K562 (cell line): ENCODE results near the gene RAB25. TPM values are rescaled to one million over a fixed set of nuclear protein-coding genes. Genes with fewer than 3 reads are reported as not detected.

Source experiments
- ATAC-seq: fragments of 200-7000 bp; cut with Tn5 transposase; 3 replicates; pipeline ENCODE4 v1.9.1; 2020; ENCODE audit warnings: moderate library complexity
- BruUV-seq: library from RNA; stranded (reverse); fragments of 400-500 nt; replicated peaks from 2 replicates; lab custom pipeline; 2021; lab: Mats Ljungman, UMichigan
- CTCF ChIA-PET: fragments of 300-600 bp; formaldehyde crosslinking; extraction: SDS; loops from one replicate; lab custom pipeline; 2021; ENCODE audit warnings: low intra/inter-chr PET ratio; lab: Yijun Ruan, JAX
- POLR2A ChIA-PET: fragments of 300-600, 350-650 bp; sonication (Branson Sonifier 250); formaldehyde crosslinking; extraction: SDS; loops from one replicate; lab custom pipeline; 2021; ENCODE audit warnings: antibody characterized with exemption, inconsistent platforms; lab: Yijun Ruan, JAX
- DNase-seq, 4 experiments: peaks; one replicate each; pipeline versions ENCODE4 v3.0.0 to v3.0.0-alpha.2; 2011 to 2018; ENCODE audit warnings: low spot score in 3 of 4, mixed read lengths in 3 of 4; ENCODE audit errors: extremely low read depth in 1 of 4
- FAIRE-seq: peaks from 2 replicates; lab custom pipeline; 2011; peaks lifted over from hg19 to GRCh38; lab: Jason Lieb, UNC
- H2AFZ ChIP-seq: 2 replicates; pipeline ENCODE4 v1.6.0; 2011; ENCODE audit warnings: low read depth, low read length, control low read depth, inconsistent platforms
- H3K27ac ChIP-seq: fragments of 200-600 bp; 3 replicates; pipeline ENCODE4 v1.8.0; 2011; ENCODE audit warnings: low read depth, mild to moderate bottlenecking, control low read depth, inconsistent platforms, low read length, moderate library complexity, mixed read lengths; ENCODE audit errors: extremely low read depth
- H3K27me3 ChIP-seq, 2 experiments: fragments of 300-600 bp in 1 of 2; 2 replicates in 1 of 2; 3 replicates in 1 of 2; pipeline versions ENCODE4 v1.6.0 to v1.8.0; 2011; ENCODE audit warnings: inconsistent platforms in 2 of 2, low read length in 2 of 2, mild to moderate bottlenecking in 1 of 2, mixed read lengths in 1 of 2, moderate library complexity in 1 of 2; ENCODE audit not compliant: control insufficient read depth in 2 of 2, insufficient read depth in 2 of 2
- H3K36me3 ChIP-seq: fragments of 300-600 bp; 3 replicates; pipeline ENCODE4 v1.8.0; 2011; ENCODE audit warnings: mild to moderate bottlenecking, low read length, inconsistent platforms; ENCODE audit not compliant: control insufficient read depth, insufficient read depth
- H3K4me1 ChIP-seq, 2 experiments: fragments of 200-600 bp in 1 of 2; replicated peaks in 1 of 2; 2 replicates in 1 of 2; 3 replicates in 1 of 2; pipeline versions ENCODE4 v1.5.1 to v1.8.0; 2011; ENCODE audit warnings: inconsistent platforms in 2 of 2, low read length in 2 of 2, mild to moderate bottlenecking in 1 of 2, mixed read lengths in 1 of 2, moderate library complexity in 1 of 2; ENCODE audit not compliant: control insufficient read depth in 2 of 2, insufficient read depth in 2 of 2
- H3K4me2 ChIP-seq: 2 replicates; pipeline ENCODE4 v1.6.1; 2011; ENCODE audit warnings: low read length, control low read depth, inconsistent platforms, mixed read lengths; ENCODE audit not compliant: insufficient read depth
- H3K4me3 ChIP-seq: fragments of 200-600 bp; sonication (generic), shearing (Covaris generic); 2 replicates; pipeline ENCODE4 v1.5.1; 2016; ENCODE audit warnings: control low read depth, inconsistent platforms
- H3K79me2 ChIP-seq: fragments of 200-600 bp; 3 replicates; pipeline ENCODE4 v1.8.0; 2011; ENCODE audit warnings: low read length, inconsistent platforms; ENCODE audit not compliant: control insufficient read depth, insufficient read depth
- H3K9ac ChIP-seq, 2 experiments: 2 replicates each; pipeline versions ENCODE4 v1.6.0 to v1.6.1; 2011; ENCODE audit warnings: low read depth in 2 of 2, low read length in 2 of 2, control low read depth in 1 of 2, inconsistent platforms in 1 of 2, mild to moderate bottlenecking in 1 of 2, mixed read lengths in 1 of 2; ENCODE audit not compliant: insufficient read depth in 1 of 2
- H3K9me1 ChIP-seq: one replicate; pipeline ENCODE4 v1.6.0; 2011; ENCODE audit warnings: inconsistent platforms, mild to moderate bottlenecking, low read length, moderate library complexity; ENCODE audit not compliant: control insufficient read depth, insufficient read depth
- H3K9me3 ChIP-seq: replicated peaks from 2 replicates; pipeline ENCODE4 v1.5.1; 2011; ENCODE audit warnings: low read depth, low read length, inconsistent platforms; ENCODE audit not compliant: control insufficient read depth, insufficient read depth
- H4K20me1 ChIP-seq: replicated peaks from 2 replicates; pipeline ENCODE4 v1.6.1; 2011; ENCODE audit warnings: low read length, inconsistent platforms, mixed read lengths; ENCODE audit not compliant: control insufficient read depth, insufficient read depth
- CBFA2T3 ChIP-seq: fragments of 450-650 bp; IDR thresholded peaks from 2 replicates; pipeline ENCODE4 v1.6.1; 2017
- CREM ChIP-seq: IDR thresholded peaks from 2 replicates; pipeline ENCODE4 v1.6.1; 2014; ENCODE audit warnings: antibody characterized with exemption, low read depth
- NR3C1 ChIP-seq: sonication (generic); formaldehyde crosslinking; IDR thresholded peaks from 2 replicates; pipeline ENCODE4 v1.8.1; 2022; ENCODE audit warnings: missing genetic modification reagents
- POLR2B ChIP-seq: fragments of 450-650 bp; IDR thresholded peaks from 2 replicates; pipeline ENCODE4 v1.6.1; 2018; ENCODE audit warnings: low read depth; ENCODE audit not compliant: partially characterized antibody
- RBFOX2 ChIP-seq: fragments of 200-400 bp; formaldehyde crosslinking; IDR thresholded peaks from 2 replicates; pipeline ENCODE4 v1.6.1; 2017; ENCODE audit warnings: low read depth, mild to moderate bottlenecking, low read length, moderate library complexity
- SIN3A ChIP-seq, 2 experiments: fragments of 150-350 bp in 1 of 2; IDR thresholded peaks; 2 replicates each; pipeline ENCODE4 v1.6.1; 2011 to 2016; ENCODE audit warnings: borderline replicate concordance in 2 of 2, low read depth in 2 of 2, low read length in 2 of 2, mild to moderate bottlenecking in 2 of 2, moderate library complexity in 2 of 2; ENCODE audit not compliant: control insufficient read depth in 1 of 2
- TFAP4 ChIP-seq: sonication (generic); formaldehyde crosslinking; IDR thresholded peaks from 2 replicates; pipeline ENCODE4 v1.8.0; 2022; ENCODE audit warnings: missing genetic modification reagents, mild to moderate bottlenecking, moderate library complexity, borderline replicate concordance
- ZBTB43 ChIP-seq: sonication (generic); formaldehyde crosslinking; IDR thresholded peaks from 2 replicates; pipeline ENCODE4 v1.8.0; 2023; ENCODE audit warnings: mild to moderate bottlenecking, missing genetic modification reagents
- ZNF347 ChIP-seq: fragments of 450-650 bp; formaldehyde crosslinking; IDR thresholded peaks from 2 replicates; pipeline ENCODE4 v1.4.0; 2020; ENCODE audit warnings: low read depth, mild to moderate bottlenecking, moderate library complexity
- WGBS: fragments of 100-300 bp; shearing (Covaris generic); methylation state at CpG from one replicate; pipeline ENCODE4 v1.1.6; 2016; ENCODE audit warnings: low coverage, mixed read lengths; ENCODE audit not compliant: insufficient coverage; ENCODE audit errors: missing lambda C conversion rate; 5-methylcytosine and 5-hydroxymethylcytosine counted together
- in situ Hi-C: fragments of 300-500 bp; cut with MboI; formaldehyde crosslinking; loops from 4 replicates; pipeline ENCODE4 v1.15.0; 2018; ENCODE audit warnings: inconsistent platforms, mixed read lengths
- intact Hi-C: fragments of 100-400 bp; cut with micrococcal nuclease; formaldehyde crosslinking; loops from 2 replicates; pipeline ENCODE4 v1.14.2; 2022
- polyA plus RNA-seq, 8 experiments: library from polyadenylated mRNA; depleted of rRNA in 4 of 8; stranded (reverse) in 5 of 8; unstranded in 3 of 8; fragments of >200 nt; fragmentation: Nextera tagmentation in 2 of 8; fragmentation: Illumina TruSeq in 1 of 8; extraction: Ambion mirVana in 2 of 8; extraction: Trizol in 1 of 8; gene quantifications; 2 replicates each; pipeline versions ENCODE4 v1.2.1 to v1.2.3, GENCODE V29; 2011 to 2014; ENCODE audit warnings: inconsistent platforms in 1 of 8, missing spikeins in 1 of 8
- total RNA-seq, 7 experiments: library from RNA; depleted of rRNA in 6 of 7; stranded (reverse); fragments of >200 nt in 6 of 7; fragmentation: Illumina TruSeq in 2 of 7; extraction: Trizol in 2 of 7; gene quantifications; 2 replicates each; pipeline versions ENCODE4 v1.2.1 to v1.2.3, GENCODE V29; 2011 to 2021; ENCODE audit warnings: low replicate concordance in 1 of 7
- TF ChIP-seq, protein P1 (sequence below): sonication (generic); formaldehyde crosslinking; IDR thresholded peaks from 2 replicates; pipeline ENCODE4 v1.8.1; 2023; ENCODE audit warnings: missing genetic modification reagents, mild to moderate bottlenecking, borderline replicate concordance
- TF ChIP-seq, protein P2 (sequence below), 2 experiments: fragments of 450-650 bp in 1 of 2; sonication (generic) in 1 of 2; formaldehyde crosslinking in 1 of 2; IDR thresholded peaks in 1 of 2; conservative IDR thresholded peaks in 1 of 2; 2 replicates each; pipeline versions ENCODE4 v1.6.1 to v1.8.1; 2016 to 2023; ENCODE audit warnings: mild to moderate bottlenecking in 2 of 2, moderate library complexity in 2 of 2, inconsistent platforms in 1 of 2, missing genetic modification reagents in 1 of 2

RAB25 gene
- total and polyA plus RNA-seq, 9 of the 15 experiments (the other 6 are each of a cell fraction or from before 2014, with no cell fraction given): 0.10 to 0.27 (median 0.13) TPM; not detected in 6

DNA sequence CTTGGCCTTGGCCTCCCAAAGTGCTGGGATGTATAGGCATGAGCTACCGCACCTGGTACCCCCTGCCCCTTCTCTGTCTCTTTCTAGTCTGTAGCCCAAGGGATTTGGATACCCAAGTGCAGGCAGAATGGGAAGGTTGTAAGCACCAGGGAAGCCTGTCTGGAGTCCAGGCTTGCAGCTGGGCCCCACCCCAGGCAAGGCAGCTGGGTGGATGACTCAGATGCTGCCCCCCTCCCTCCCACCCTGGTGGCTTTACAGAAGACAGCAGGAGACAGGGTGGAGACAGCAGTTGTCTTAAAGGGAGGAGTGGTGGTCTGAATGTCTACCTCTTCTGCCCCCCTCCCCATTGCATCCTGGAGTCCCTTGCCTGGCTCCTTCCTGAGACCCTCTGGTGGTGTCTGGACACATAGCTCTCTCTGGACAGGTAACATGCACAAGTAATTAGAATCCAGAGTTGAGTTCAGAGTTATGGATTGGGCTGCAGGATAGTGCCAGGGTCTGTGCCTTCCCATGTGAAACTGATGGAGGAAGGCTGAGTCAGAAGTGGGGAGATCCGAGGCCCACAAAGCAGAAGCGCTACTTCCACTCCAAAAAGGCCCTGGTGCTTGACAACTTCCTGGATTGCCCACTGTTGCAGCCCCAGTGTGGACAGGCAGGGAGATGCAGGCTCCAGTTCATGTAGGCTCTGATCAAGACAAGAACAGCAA lies 58.7 kb downstream of the RAB25 start:
- H2AFZ ChIP-seq: no peak overlapping the region
- peak overlapping the region; percentile 56 for H3K27ac ChIP-seq
- H3K9me3 ChIP-seq: no peaks in the 10 kb centered on the region
- no TSS peak for BruUV-seq
- H3K9ac ChIP-seq: peak overlapping the region; percentile 39 to 57; a peak in 2 of 4 replicates
- FAIRE-seq (peak; percentile 61), DNase-seq (peak; percentile 71 to 87 (median 78)), ATAC-seq (peak; percentile 59)
- CTCF ChIA-PET: no interaction called here
- 12% methylated on average over 3 of the region's 3 CpGs for WGBS
- peak overlapping the region; percentile 70 for H3K4me2 ChIP-seq
- H4K20me1 ChIP-seq: peaks cover 27% of the 10 kb centered on the region
- H3K27me3 ChIP-seq: no peaks in the 10 kb centered on the region
- in situ Hi-C loops: no loop called here
- H3K4me3 ChIP-seq: no peak overlapping the region
- peaks cover 98% of the 10 kb centered on the region for H3K79me2 ChIP-seq
- intact Hi-C loops: loop anchor here (10.0 kb wide), 1 partner anchor 185 kb away; the partner anchor contains the start of gene KHDC4
- no peaks in the 10 kb centered on the region for H3K9me1 ChIP-seq
- peaks cover 27% of the 10 kb centered on the region; the same call in 2 of the 3 replicates for H3K36me3 ChIP-seq
- H3K4me1 ChIP-seq: peaks cover 58 to 80% of the 10 kb centered on the region in 2 experiments
- POLR2A ChIA-PET: interaction anchor here (0.9 to 8.5 kb wide), 6 partner anchors 8 to 182 kb away, joined by 3 to 164 read pairs (median 4); no protein-coding TSS in a partner anchor
- TF ChIP-seq SIN3A (IDR thresholded peaks at IDR 0.05; ENCODE audit: borderline replicate concordance in 2 of 2, control insufficient read depth in 1 of 2, low read depth in 2 of 2, low read length in 2 of 2) (peak; percentile 65 to 86; a peak in 3 of 4 replicates), ZNF347 (CRISPR knock-in tag) (no peak), TFAP4 (CRISPR knock-in tag) (peak; percentile 96), POLR2B (no peak), RBFOX2 (0 out of 2 replicates have a peak, but pooled peaks have one; percentile 16), CBFA2T3 (peak; percentile 21; the same call in 1 of the 2 replicates), ZBTB43 (CRISPR knock-in tag) (no peak), CREM (no peak), NR3C1 (no peak)
- TF ChIP-seq, protein P1, sequence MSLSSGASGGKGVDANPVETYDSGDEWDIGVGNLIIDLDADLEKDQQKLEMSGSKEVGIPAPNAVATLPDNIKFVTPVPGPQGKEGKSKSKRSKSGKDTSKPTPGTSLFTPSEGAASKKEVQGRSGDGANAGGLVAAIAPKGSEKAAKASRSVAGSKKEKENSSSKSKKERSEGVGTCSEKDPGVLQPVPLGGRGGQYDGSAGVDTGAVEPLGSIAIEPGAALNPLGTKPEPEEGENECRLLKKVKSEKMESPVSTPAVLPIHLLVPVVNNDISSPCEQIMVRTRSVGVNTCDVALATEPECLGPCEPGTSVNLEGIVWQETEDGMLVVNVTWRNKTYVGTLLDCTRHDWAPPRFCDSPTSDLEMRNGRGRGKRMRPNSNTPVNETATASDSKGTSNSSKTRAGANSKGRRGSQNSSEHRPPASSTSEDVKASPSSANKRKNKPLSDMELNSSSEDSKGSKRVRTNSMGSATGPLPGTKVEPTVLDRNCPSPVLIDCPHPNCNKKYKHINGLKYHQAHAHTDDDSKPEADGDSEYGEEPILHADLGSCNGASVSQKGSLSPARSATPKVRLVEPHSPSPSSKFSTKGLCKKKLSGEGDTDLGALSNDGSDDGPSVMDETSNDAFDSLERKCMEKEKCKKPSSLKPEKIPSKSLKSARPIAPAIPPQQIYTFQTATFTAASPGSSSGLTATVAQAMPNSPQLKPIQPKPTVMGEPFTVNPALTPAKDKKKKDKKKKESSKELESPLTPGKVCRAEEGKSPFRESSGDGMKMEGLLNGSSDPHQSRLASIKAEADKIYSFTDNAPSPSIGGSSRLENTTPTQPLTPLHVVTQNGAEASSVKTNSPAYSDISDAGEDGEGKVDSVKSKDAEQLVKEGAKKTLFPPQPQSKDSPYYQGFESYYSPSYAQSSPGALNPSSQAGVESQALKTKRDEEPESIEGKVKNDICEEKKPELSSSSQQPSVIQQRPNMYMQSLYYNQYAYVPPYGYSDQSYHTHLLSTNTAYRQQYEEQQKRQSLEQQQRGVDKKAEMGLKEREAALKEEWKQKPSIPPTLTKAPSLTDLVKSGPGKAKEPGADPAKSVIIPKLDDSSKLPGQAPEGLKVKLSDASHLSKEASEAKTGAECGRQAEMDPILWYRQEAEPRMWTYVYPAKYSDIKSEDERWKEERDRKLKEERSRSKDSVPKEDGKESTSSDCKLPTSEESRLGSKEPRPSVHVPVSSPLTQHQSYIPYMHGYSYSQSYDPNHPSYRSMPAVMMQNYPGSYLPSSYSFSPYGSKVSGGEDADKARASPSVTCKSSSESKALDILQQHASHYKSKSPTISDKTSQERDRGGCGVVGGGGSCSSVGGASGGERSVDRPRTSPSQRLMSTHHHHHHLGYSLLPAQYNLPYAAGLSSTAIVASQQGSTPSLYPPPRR (CRISPR knock-in tag): no peak
- TF ChIP-seq, protein P2, sequence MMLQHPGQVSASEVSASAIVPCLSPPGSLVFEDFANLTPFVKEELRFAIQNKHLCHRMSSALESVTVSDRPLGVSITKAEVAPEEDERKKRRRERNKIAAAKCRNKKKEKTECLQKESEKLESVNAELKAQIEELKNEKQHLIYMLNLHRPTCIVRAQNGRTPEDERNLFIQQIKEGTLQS (IDR thresholded peaks at IDR 0.05): peak; percentile 79
- TF ChIP-seq, protein P2 (CRISPR knock-in tag; conservative IDR thresholded peaks at IDR 0.05): no peak
